ENCODE data around the gene MKRN2OS. TPM values are rescaled to one million over a fixed set of nuclear protein-coding genes. Genes with fewer than 3 reads are reported as not detected.

Gene MKRN2OS
- total RNA-seq, 2 experiments from 2014 or later = not detected

- H3K4me1 Mint-ChIP-seq (ENCODE audit: low read depth) = no peaks in the 10 kb centered on the region
- no peak overlapping the region for H3K4me3 Mint-ChIP-seq
- ChIA-PET POLR2A (interaction anchor here (0.5 to 1.0 kb wide), 2 partner anchors 10 to 23 kb away, joined by 3 read pairs; partner anchors contain the start of gene MKRN2), CTCF (interaction anchor here (1.9 kb wide), 1 partner anchor 17 kb away, joined by 6 read pairs; no protein-coding TSS in a partner anchor)
- peaks cover 87% of the 10 kb centered on the region for H3K36me3 ChIP-seq (ENCODE audit: insufficient read depth, low read length)
- peaks cover 3% of the 10 kb centered on the region for H3K9me3 Mint-ChIP-seq
- peak overlapping the region; percentile 49 for H3K27ac Mint-ChIP-seq
- no peaks in the 10 kb centered on the region for H3K27me3 Mint-ChIP-seq
- no peaks in the 10 kb centered on the region for H3K27me3 ChIP-seq (ENCODE audit: control insufficient read depth in 1 of 2, insufficient read depth in 2 of 2, low read length in 2 of 2)
- ATAC-seq (ENCODE audit: poor library complexity) = no peak
- no peak overlapping the region for H3K4me3 ChIP-seq (ENCODE audit: low read length)
- intact Hi-C loops (cut with DNase I, micrococcal nuclease) = no loop called here
- TF ChIP-seq CTCF (IDR thresholded peaks at IDR 0.05) = no peak
- DNase-seq = no peak
- H3K9me3 ChIP-seq (ENCODE audit: control insufficient read depth in 1 of 2, insufficient read depth in 1 of 2, low read length in 2 of 2) = peaks cover 0 to 15% of the 10 kb centered on the region in 2 experiments
- peaks cover 93% of the 10 kb centered on the region for H3K36me3 Mint-ChIP-seq (ENCODE audit: low read depth)
- no peaks in the 10 kb centered on the region for H3K4me1 ChIP-seq (ENCODE audit: insufficient read depth, low read length)
- no peak overlapping the region for H3K27ac ChIP-seq (ENCODE audit: low read depth in 1 of 2, low read length in 2 of 2)
Observed at GRCh38 chr3:12579905-12580304, 34.6 kb upstream of the MKRN2OS start.

DNA sequence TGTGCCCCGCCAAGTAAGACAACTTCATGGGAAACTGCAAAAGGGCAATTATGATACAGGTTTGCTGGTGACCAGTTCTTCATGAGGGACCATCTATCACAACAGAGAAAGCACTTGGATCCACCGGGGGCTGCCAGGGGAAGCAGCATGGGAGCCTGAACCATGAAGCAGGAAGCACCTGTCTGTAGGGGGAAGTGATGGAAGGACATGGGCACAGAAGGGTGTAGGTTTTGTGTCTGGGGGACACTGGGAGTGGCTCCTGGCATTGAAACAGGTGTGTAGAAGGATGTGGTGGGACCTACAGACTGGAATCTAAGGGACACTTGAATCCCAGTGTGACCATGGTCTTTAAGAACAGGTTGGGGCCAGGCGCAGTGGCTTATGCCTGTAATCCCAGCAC lies 34.2 kb upstream of the MKRN2OS start:
- H3K27ac Mint-ChIP-seq = peak overlapping the region; percentile 49
- POLR2A ChIA-PET = interaction anchor here (0.7 to 1.0 kb wide), 2 partner anchors 19 to 22 kb away, joined by 3 read pairs; partner anchors contain the start of gene MKRN2
- H3K27me3 ChIP-seq (ENCODE audit: control insufficient read depth in 1 of 2, insufficient read depth in 2 of 2, low read length in 2 of 2) = no peaks in the 10 kb centered on the region
- no peaks in the 10 kb centered on the region for H3K4me1 ChIP-seq (ENCODE audit: insufficient read depth, low read length)
- H3K36me3 Mint-ChIP-seq (ENCODE audit: low read depth) = peaks cover 93% of the 10 kb centered on the region
- peaks cover 87% of the 10 kb centered on the region for H3K36me3 ChIP-seq (ENCODE audit: insufficient read depth, low read length)
- no peak overlapping the region for H3K4me3 Mint-ChIP-seq
- intact Hi-C loops (cut with DNase I, micrococcal nuclease) = no loop called here
- DNase-seq (no peak), ATAC-seq (ENCODE audit: poor library complexity) (no peak)
- peaks cover 0 to 15% of the 10 kb centered on the region in 2 experiments for H3K9me3 ChIP-seq (ENCODE audit: control insufficient read depth in 1 of 2, insufficient read depth in 1 of 2, low read length in 2 of 2)
- H3K27ac ChIP-seq (ENCODE audit: low read depth in 1 of 2, low read length in 2 of 2) = no peak overlapping the region
- no peaks in the 10 kb centered on the region for H3K27me3 Mint-ChIP-seq
- H3K4me1 Mint-ChIP-seq (ENCODE audit: low read depth) = no peaks in the 10 kb centered on the region
- CTCF ChIA-PET = interaction anchor here (1.9 kb wide), 1 partner anchor 17 kb away, joined by 6 read pairs; no protein-coding TSS in a partner anchor
- no peak for TF ChIP-seq CTCF (IDR thresholded peaks at IDR 0.05)
- no peak overlapping the region for H3K4me3 ChIP-seq (ENCODE audit: low read length)
- H3K9me3 Mint-ChIP-seq = peaks cover 3% of the 10 kb centered on the region

DNA sequence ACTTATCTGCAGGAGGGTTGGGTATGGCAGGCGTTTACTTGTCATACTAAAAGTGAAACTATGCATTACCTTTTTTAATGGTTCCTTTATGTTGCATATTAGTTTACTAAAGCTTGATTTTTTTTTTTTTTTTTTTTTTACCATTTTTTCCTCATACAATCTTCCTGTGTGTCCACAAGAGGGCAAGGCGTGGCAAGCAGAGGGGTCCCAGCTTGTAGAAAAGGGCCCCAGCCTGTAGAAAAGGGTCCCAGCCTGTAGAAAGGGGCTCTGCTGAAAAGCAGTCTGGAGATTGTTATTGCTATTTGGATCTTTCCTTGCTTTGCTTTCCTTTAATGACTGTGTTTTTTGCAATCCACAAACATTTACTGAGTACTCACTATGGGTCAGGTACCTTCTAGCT lies 33.4 kb upstream of the MKRN2OS start:
- Histone ChIP-seq H3K4me1 (ENCODE audit: insufficient read depth, low read length) (no peaks in the 10 kb centered on the region), H3K27ac (ENCODE audit: low read depth in 1 of 2, low read length in 2 of 2) (no peak overlapping the region), H3K9me3 (ENCODE audit: control insufficient read depth in 1 of 2, insufficient read depth in 1 of 2, low read length in 2 of 2) (peaks cover 0 to 15% of the 10 kb centered on the region in 2 experiments), H3K4me3 (ENCODE audit: low read length) (no peak overlapping the region), H3K27me3 (ENCODE audit: control insufficient read depth in 1 of 2, insufficient read depth in 2 of 2, low read length in 2 of 2) (no peaks in the 10 kb centered on the region), H3K36me3 (ENCODE audit: insufficient read depth, low read length) (peaks cover 87% of the 10 kb centered on the region)
- no peak for DNase-seq
- ATAC-seq (ENCODE audit: poor library complexity) = no peak
- Mint-ChIP-seq H3K27ac (peak overlapping the region; percentile 49), H3K4me1 (ENCODE audit: low read depth) (no peaks in the 10 kb centered on the region), H3K9me3 (peaks cover 3% of the 10 kb centered on the region), H3K36me3 (ENCODE audit: low read depth) (peaks cover 93% of the 10 kb centered on the region), H3K27me3 (no peaks in the 10 kb centered on the region), H3K4me3 (no peak overlapping the region)
- TF ChIP-seq CTCF (IDR thresholded peaks at IDR 0.05) = no peak
- CTCF ChIA-PET = interaction anchor here (0.6 to 1.9 kb wide), 3 partner anchors 8 to 74 kb away, joined by 3 to 6 read pairs (median 4); no protein-coding TSS in a partner anchor
- POLR2A ChIA-PET = interaction anchor here (0.7 to 1.0 kb wide), 3 partner anchors 18 to 22 kb away, joined by 3 read pairs; partner anchors contain the start of gene MKRN2
- intact Hi-C loops (cut with DNase I, micrococcal nuclease) = no loop called here

Measured in CD4-positive, alpha-beta T cell (primary cell).